HEK293T (cell line): Measurements from ENCODE around the gene SYS1.

ENCODE experiments used
- ARNT ChIP-seq: fragments of 450-650 bp; IDR thresholded peaks from 2 replicates; pipeline ENCODE4 v1.6.1; 2017; ENCODE audit warnings: mild to moderate bottlenecking
- FOXA1 ChIP-seq: fragments of 450-650 bp; IDR thresholded peaks from 2 replicates; pipeline ENCODE4 v1.6.1; 2016; ENCODE audit warnings: mild to moderate bottlenecking
- SUZ12 ChIP-seq: fragments of 450-650 bp; IDR thresholded peaks from 2 replicates; pipeline ENCODE4 v1.6.1; 2016; ENCODE audit warnings: mild to moderate bottlenecking

DNA sequence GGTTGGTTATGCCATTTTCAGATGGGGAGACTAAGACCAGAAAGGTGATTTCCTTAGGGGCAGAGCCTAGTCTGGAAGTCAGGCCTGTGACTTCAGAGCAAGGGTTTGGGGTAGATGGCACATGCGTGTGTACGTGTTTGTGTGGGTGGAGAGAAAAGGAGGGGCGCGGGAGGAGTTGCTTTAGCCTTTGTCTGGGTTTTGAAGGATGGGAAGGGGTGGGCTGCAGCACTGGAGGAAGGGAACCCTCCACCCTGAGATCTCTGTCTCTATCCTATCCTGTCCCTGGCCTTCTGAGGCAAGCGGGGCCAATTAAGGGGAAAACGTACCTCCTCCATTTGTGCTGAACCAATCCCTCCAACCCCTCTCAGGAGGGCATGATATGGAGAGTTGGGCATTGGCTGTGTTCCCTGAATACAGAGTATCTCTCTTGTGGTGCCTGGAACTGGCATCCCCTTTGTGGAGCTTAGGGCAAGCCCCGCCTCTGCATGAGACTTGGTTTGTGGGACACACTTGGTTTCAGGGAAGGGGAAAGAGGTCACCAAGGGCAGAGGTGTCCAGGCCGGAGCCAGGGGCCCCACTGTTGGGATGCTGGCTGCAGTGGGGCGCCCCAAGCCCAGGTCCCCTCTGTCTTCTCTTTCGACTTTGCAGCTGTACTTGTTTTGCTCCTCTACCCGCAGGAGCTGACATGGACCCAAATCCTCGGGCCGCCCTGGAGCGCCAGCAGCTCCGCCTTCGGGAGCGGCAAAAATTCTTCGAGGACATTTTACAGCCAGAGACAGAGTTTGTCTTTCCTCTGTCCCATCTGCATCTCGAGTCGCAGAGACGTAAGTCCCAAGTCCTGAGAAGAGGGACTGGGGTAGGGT, 45.1 kb downstream of the SYS1 start, which contains the start of gene DBNDD2:
- TF ChIP-seq ARNT = no peak
- no peak for TF ChIP-seq SUZ12
- no peak for TF ChIP-seq FOXA1
